ENCODE measurements around the gene CALML6. TPM values are rescaled to one million over a fixed set of nuclear protein-coding genes. Genes with fewer than 3 reads are reported as not detected.

Gene CALML6
- total RNA-seq, 1 experiment from 2014 or later: 1.9 TPM

GRCh38 chr1:1917304-1917976 lies 2.4 kb downstream of the CALML6 start:
- ChIA-PET CTCF (interaction anchor here (0.5 to 5.7 kb wide), 5 partner anchors 9 to 345 kb away, joined by 3 to 46 read pairs (median 6); no protein-coding TSS in a partner anchor), POLR2A (no interaction called here)
- Mint-ChIP-seq H3K9me3 (no peaks in the 10 kb centered on the region), H3K4me3 (peak overlapping the region; percentile 65), H3K27ac (no peak overlapping the region), H3K27me3 (ENCODE audit: low read depth) (no peaks in the 10 kb centered on the region), H3K36me3 (no peaks in the 10 kb centered on the region), H3K4me1 (peaks cover 7% of the 10 kb centered on the region; the same call in 1 of the 2 replicates)
- no peak for DNase-seq (ENCODE audit: low spot score)
- TF ChIP-seq PRDM15 (CRISPR knock-in tag; IDR thresholded peaks at IDR 0.05) (no peak), NR1H2 (CRISPR knock-in tag; IDR thresholded peaks at IDR 0.05) (no peak), JUN (CRISPR knock-in tag; IDR thresholded peaks at IDR 0.05) (no peak), USF2 (CRISPR knock-in tag; IDR thresholded peaks at IDR 0.05) (no peak)
- no peak for ATAC-seq

GRCh38 chr1:1917995-1918900 lies 3.2 kb downstream of the CALML6 start:
- CTCF ChIA-PET: interaction anchor here (1.3 to 5.7 kb wide), 3 partner anchors 9 to 127 kb away, joined by 5 to 46 read pairs (median 14); no protein-coding TSS in a partner anchor
- peak overlapping the region; percentile 65 for H3K4me3 Mint-ChIP-seq
- POLR2A ChIA-PET: no interaction called here

More at GRCh38 chr1:1917995-1918900, 3.2 kb downstream of the CALML6 start:
- Mint-ChIP-seq H3K9me3 (no peaks in the 10 kb centered on the region), H3K4me1 (peaks cover 7% of the 10 kb centered on the region; the same call in 1 of the 2 replicates), H3K27me3 (ENCODE audit: low read depth) (no peaks in the 10 kb centered on the region), H3K27ac (no peak overlapping the region), H3K36me3 (no peaks in the 10 kb centered on the region)
- TF ChIP-seq JUN (CRISPR knock-in tag; IDR thresholded peaks at IDR 0.05): 0 out of 2 replicates have a peak, but pooled peaks have one; percentile 5
- TF ChIP-seq NFE2L1 (CRISPR knock-in tag; IDR thresholded peaks at IDR 0.05): no peak
- TF ChIP-seq ZNF416 (CRISPR knock-in tag; IDR thresholded peaks at IDR 0.05): no peak
- no peak for TF ChIP-seq ATF6 (CRISPR knock-in tag; IDR thresholded peaks at IDR 0.05)
- TF ChIP-seq ZNF263 (CRISPR knock-in tag; IDR thresholded peaks at IDR 0.05; ENCODE audit: low read depth): no peak
- TF ChIP-seq NR3C1 (CRISPR knock-in tag; conservative IDR thresholded peaks at IDR 0.05; ENCODE audit: low read depth): no peak
- TF ChIP-seq KAT7 (CRISPR knock-in tag; IDR thresholded peaks at IDR 0.05; ENCODE audit: borderline replicate concordance): no peak
- TF ChIP-seq ATF1 (CRISPR knock-in tag; IDR thresholded peaks at IDR 0.05): no peak
- TF ChIP-seq ZNF425 (CRISPR knock-in tag; conservative IDR thresholded peaks at IDR 0.05): no peak
- no peak for TF ChIP-seq ZNF317 (CRISPR knock-in tag; IDR thresholded peaks at IDR 0.05; ENCODE audit: borderline replicate concordance, low read depth)
- TF ChIP-seq USF1 (CRISPR knock-in tag; IDR thresholded peaks at IDR 0.05): peak; percentile 58; the same call in 1 of the 2 replicates
- TF ChIP-seq CDX4 (CRISPR knock-in tag; IDR thresholded peaks at IDR 0.05; ENCODE audit: borderline replicate concordance): no peak
- no peak for TF ChIP-seq E2F4 (CRISPR knock-in tag; IDR thresholded peaks at IDR 0.05; ENCODE audit: borderline replicate concordance, low read depth)
- TF ChIP-seq HMGA2 (CRISPR knock-in tag; IDR thresholded peaks at IDR 0.05): no peak
- TF ChIP-seq TEAD1 (CRISPR knock-in tag; IDR thresholded peaks at IDR 0.05): 0 out of 2 replicates have a peak, but pooled peaks have one; percentile 30
- DNase-seq (ENCODE audit: low spot score) (no peak), ATAC-seq (no peak)
